ENCODE data around the gene ZBTB20. TPM values are rescaled to one million over a fixed set of nuclear protein-coding genes. Genes with fewer than 3 reads are reported as not detected.

Gene ZBTB20
- total RNA-seq, 1 experiment from 2014 or later = 1.6 TPM

- Histone ChIP-seq H3K27me3 (ENCODE audit: low read length) (peaks cover 2% of the 10 kb centered on the region; the same call in 1 of the 2 replicates), H3K79me2 (ENCODE audit: low read length) (no peaks in the 10 kb centered on the region), H4K20me1 (ENCODE audit: insufficient read depth, low read depth, low read length) (no peaks in the 10 kb centered on the region), H3K4me3 (ENCODE audit: low read length) (no peak overlapping the region), H3K9me3 (ENCODE audit: low read length) (no peaks in the 10 kb centered on the region), H3K36me3 (ENCODE audit: insufficient read depth, low read length) (no peaks in the 10 kb centered on the region), H3K27ac (ENCODE audit: low read length) (no peak overlapping the region), H3K4me2 (ENCODE audit: low read depth, low read length, poor library complexity, severe bottlenecking) (no peak overlapping the region), H3K9me2 (replicated peaks; ENCODE audit: insufficient read depth, low read length) (no peaks in the 10 kb centered on the region), H2AFZ (ENCODE audit: low read length) (no peak overlapping the region), H3K9ac (ENCODE audit: low read length) (no peak overlapping the region), H3K4me1 (ENCODE audit: low read length) (no peaks in the 10 kb centered on the region)
- no peak for DNase-seq
These were observed 388.0 kb downstream of the ZBTB20 start for GRCh38 chr3:114758831-114759699.

DNA sequence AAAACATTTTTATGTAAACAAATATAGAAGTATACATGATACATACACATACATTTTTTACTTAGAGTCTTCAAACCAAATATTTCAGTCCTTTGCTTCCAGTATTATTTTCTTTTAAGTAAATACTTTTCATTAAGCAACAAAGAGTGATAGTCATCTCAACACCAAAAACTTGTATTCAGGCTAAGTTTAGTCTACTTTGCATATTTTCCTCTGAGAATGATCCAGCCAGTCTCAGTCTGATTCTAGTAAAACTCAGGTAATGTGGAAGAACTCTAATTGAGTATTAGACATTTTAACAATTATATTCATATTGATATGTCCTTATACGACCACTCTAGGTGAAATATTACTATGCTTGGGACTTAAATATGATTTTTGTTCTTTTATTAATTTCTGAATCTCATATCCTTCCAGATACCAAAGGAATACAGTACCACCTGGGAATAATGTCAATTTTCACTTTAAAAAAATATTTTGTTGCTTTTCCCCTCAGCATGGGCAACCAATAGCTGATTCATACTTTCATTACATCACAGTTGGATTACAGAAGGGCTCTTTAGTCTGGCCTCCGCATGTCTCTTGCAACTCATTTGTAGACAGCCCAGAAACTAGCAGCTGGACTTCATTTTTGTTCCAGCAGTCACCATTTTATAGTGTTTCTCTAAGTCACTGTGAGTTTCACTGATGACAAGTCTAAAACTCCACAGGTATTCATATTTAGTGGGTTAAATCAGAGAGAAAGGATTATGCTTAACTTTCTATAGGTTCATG is 390.4 kb downstream of the ZBTB20 start:
- DNase-seq = no peak
- Histone ChIP-seq H2AFZ (ENCODE audit: low read length) (no peak overlapping the region), H3K27me3 (ENCODE audit: low read length) (peaks cover 5% of the 10 kb centered on the region; the same call in 1 of the 2 replicates), H3K79me2 (ENCODE audit: low read length) (no peaks in the 10 kb centered on the region), H3K9me2 (replicated peaks; ENCODE audit: insufficient read depth, low read length) (no peaks in the 10 kb centered on the region), H3K4me2 (ENCODE audit: low read depth, low read length, poor library complexity, severe bottlenecking) (no peak overlapping the region), H4K20me1 (ENCODE audit: insufficient read depth, low read depth, low read length) (no peaks in the 10 kb centered on the region), H3K9ac (ENCODE audit: low read length) (no peak overlapping the region), H3K4me1 (ENCODE audit: low read length) (no peaks in the 10 kb centered on the region), H3K27ac (ENCODE audit: low read length) (no peak overlapping the region), H3K4me3 (ENCODE audit: low read length) (no peak overlapping the region), H3K36me3 (ENCODE audit: insufficient read depth, low read length) (no peaks in the 10 kb centered on the region), H3K9me3 (ENCODE audit: low read length) (no peaks in the 10 kb centered on the region)

DNA sequence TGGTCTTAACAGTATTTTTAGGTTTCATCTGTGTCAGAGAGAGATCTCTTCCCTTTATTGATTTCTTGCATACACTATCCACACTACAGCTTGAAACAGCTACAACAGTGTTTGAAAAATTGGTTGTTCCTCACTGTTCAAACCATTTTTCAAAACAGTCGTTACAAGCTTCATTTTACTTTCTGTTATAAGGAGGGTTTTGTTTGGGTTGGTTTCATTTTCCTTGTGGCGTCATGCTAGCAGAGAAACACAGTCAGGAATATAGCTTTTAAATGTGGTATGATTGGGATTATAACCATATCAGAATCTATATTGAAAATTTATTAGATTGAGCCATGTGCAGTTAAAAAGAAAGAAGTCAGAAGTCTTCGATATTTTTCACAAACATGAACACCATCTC is 400.6 kb downstream of the ZBTB20 start:
- H3K9me3 ChIP-seq (ENCODE audit: low read length) = no peaks in the 10 kb centered on the region
- no peaks in the 10 kb centered on the region for H3K27me3 ChIP-seq (ENCODE audit: low read length)
- DNase-seq = no peak
- no peak overlapping the region for H3K9ac ChIP-seq (ENCODE audit: low read length)
- H2AFZ ChIP-seq (ENCODE audit: low read length) = no peak overlapping the region
- H3K27ac ChIP-seq (ENCODE audit: low read length) = no peak overlapping the region
- no peak overlapping the region for H3K4me2 ChIP-seq (ENCODE audit: low read depth, low read length, poor library complexity, severe bottlenecking)
- no peaks in the 10 kb centered on the region for H4K20me1 ChIP-seq (ENCODE audit: insufficient read depth, low read depth, low read length)
- no peaks in the 10 kb centered on the region for H3K36me3 ChIP-seq (ENCODE audit: insufficient read depth, low read length)
- H3K4me1 ChIP-seq (ENCODE audit: low read length) = no peaks in the 10 kb centered on the region
- no peaks in the 10 kb centered on the region for H3K9me2 ChIP-seq (replicated peaks; ENCODE audit: insufficient read depth, low read length)
- H3K4me3 ChIP-seq (ENCODE audit: low read length) = no peak overlapping the region
- no peaks in the 10 kb centered on the region for H3K79me2 ChIP-seq (ENCODE audit: low read length)

GRCh38 chr3:114745322-114746240 is 401.5 kb downstream of the ZBTB20 start:
- H3K9me2 ChIP-seq (replicated peaks; ENCODE audit: insufficient read depth, low read length) = no peaks in the 10 kb centered on the region
- H4K20me1 ChIP-seq (ENCODE audit: insufficient read depth, low read depth, low read length) = no peaks in the 10 kb centered on the region
- no peaks in the 10 kb centered on the region for H3K9me3 ChIP-seq (ENCODE audit: low read length)
- no peak overlapping the region for H2AFZ ChIP-seq (ENCODE audit: low read length)
- H3K79me2 ChIP-seq (ENCODE audit: low read length) = no peaks in the 10 kb centered on the region
- no peak for DNase-seq
- H3K9ac ChIP-seq (ENCODE audit: low read length) = no peak overlapping the region
- H3K27ac ChIP-seq (ENCODE audit: low read length) = no peak overlapping the region
- no peaks in the 10 kb centered on the region for H3K36me3 ChIP-seq (ENCODE audit: insufficient read depth, low read length)
- no peaks in the 10 kb centered on the region for H3K4me1 ChIP-seq (ENCODE audit: low read length)
- no peaks in the 10 kb centered on the region for H3K27me3 ChIP-seq (ENCODE audit: low read length)
- H3K4me2 ChIP-seq (ENCODE audit: low read depth, low read length, poor library complexity, severe bottlenecking) = no peak overlapping the region
- no peak overlapping the region for H3K4me3 ChIP-seq (ENCODE audit: low read length)

- H2AFZ ChIP-seq (ENCODE audit: low read length) = no peak overlapping the region
- no peak for DNase-seq
- no peaks in the 10 kb centered on the region for H3K27me3 ChIP-seq (ENCODE audit: low read length)
- H3K9me2 ChIP-seq (replicated peaks; ENCODE audit: insufficient read depth, low read length) = no peaks in the 10 kb centered on the region
- no peaks in the 10 kb centered on the region for H3K79me2 ChIP-seq (ENCODE audit: low read length)
- H4K20me1 ChIP-seq (ENCODE audit: insufficient read depth, low read depth, low read length) = no peaks in the 10 kb centered on the region
- H3K27ac ChIP-seq (ENCODE audit: low read length) = no peak overlapping the region
- H3K4me3 ChIP-seq (ENCODE audit: low read length) = no peak overlapping the region
- H3K4me1 ChIP-seq (ENCODE audit: low read length) = no peaks in the 10 kb centered on the region
- H3K36me3 ChIP-seq (ENCODE audit: insufficient read depth, low read length) = no peaks in the 10 kb centered on the region
- H3K9me3 ChIP-seq (ENCODE audit: low read length) = no peaks in the 10 kb centered on the region
- H3K4me2 ChIP-seq (ENCODE audit: low read depth, low read length, poor library complexity, severe bottlenecking) = no peak overlapping the region
- H3K9ac ChIP-seq (ENCODE audit: low read length) = no peak overlapping the region
These were observed 403.2 kb downstream of the ZBTB20 start for GRCh38 chr3:114743746-114744485.

DNA sequence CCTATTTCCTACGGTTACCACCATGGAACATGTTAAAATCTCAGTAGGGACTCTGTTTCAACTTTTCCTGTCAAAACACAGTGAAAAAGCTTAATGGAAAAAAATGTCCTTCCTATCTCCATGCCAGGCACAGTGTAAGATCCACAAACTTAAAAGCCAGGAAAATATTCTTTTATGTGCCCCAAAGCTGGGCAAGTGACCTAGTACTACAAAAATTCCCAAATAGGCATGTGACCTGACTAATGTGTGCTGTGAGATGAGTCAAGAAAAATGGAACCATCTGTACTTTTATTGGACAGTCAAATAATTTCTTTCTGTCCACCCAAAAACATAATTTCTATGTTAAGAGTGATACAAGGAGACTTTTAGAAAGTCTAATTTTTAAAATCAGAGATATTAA is 406.0 kb downstream of the ZBTB20 start:
- H3K79me2 ChIP-seq (ENCODE audit: low read length) = no peaks in the 10 kb centered on the region

GRCh38 chr3:114739627-114740026 is 407.5 kb downstream of the ZBTB20 start:
- Histone ChIP-seq H3K4me2 (ENCODE audit: low read depth, low read length, poor library complexity, severe bottlenecking) (no peak overlapping the region), H3K79me2 (ENCODE audit: low read length) (no peaks in the 10 kb centered on the region), H3K9ac (ENCODE audit: low read length) (no peak overlapping the region), H3K36me3 (ENCODE audit: insufficient read depth, low read length) (no peaks in the 10 kb centered on the region), H2AFZ (ENCODE audit: low read length) (no peak overlapping the region), H3K9me3 (ENCODE audit: low read length) (no peaks in the 10 kb centered on the region), H3K27me3 (ENCODE audit: low read length) (no peaks in the 10 kb centered on the region), H3K4me1 (ENCODE audit: low read length) (no peaks in the 10 kb centered on the region), H3K27ac (ENCODE audit: low read length) (no peak overlapping the region), H3K4me3 (ENCODE audit: low read length) (no peak overlapping the region), H4K20me1 (ENCODE audit: insufficient read depth, low read depth, low read length) (no peaks in the 10 kb centered on the region), H3K9me2 (replicated peaks; ENCODE audit: insufficient read depth, low read length) (no peaks in the 10 kb centered on the region)
- no peak for DNase-seq

More for the DNA sequence above, 406.0 kb downstream of the ZBTB20 start:
- H3K9ac ChIP-seq (ENCODE audit: low read length) = no peak overlapping the region
- no peaks in the 10 kb centered on the region for H3K9me3 ChIP-seq (ENCODE audit: low read length)
- no peaks in the 10 kb centered on the region for H3K4me1 ChIP-seq (ENCODE audit: low read length)
- H3K4me2 ChIP-seq (ENCODE audit: low read depth, low read length, poor library complexity, severe bottlenecking) = no peak overlapping the region
- DNase-seq = no peak
- no peak overlapping the region for H3K4me3 ChIP-seq (ENCODE audit: low read length)
- no peak overlapping the region for H3K27ac ChIP-seq (ENCODE audit: low read length)
- no peaks in the 10 kb centered on the region for H3K9me2 ChIP-seq (replicated peaks; ENCODE audit: insufficient read depth, low read length)
- H2AFZ ChIP-seq (ENCODE audit: low read length) = no peak overlapping the region
- no peaks in the 10 kb centered on the region for H3K27me3 ChIP-seq (ENCODE audit: low read length)
- H3K36me3 ChIP-seq (ENCODE audit: insufficient read depth, low read length) = no peaks in the 10 kb centered on the region
- H4K20me1 ChIP-seq (ENCODE audit: insufficient read depth, low read depth, low read length) = no peaks in the 10 kb centered on the region

All from Karpas-422 (cell line).